Bone marrow (tissue), 2 donors: Measurements from ENCODE around the gene MTRF1.
"Not testable (repeated sequence)": the region's sequence is repeated elsewhere in the genome, so short reads cannot be mapped to it uniquely, and the experiment has no call there.

Experiments used
- DNase-seq, 2 donors: peaks; one replicate each; lab custom pipeline; 2025; lab: John Stamatoyannopoulos, UW

Gene MTRF1

GRCh38 chr13:41177616-41178015 lies 85.8 kb downstream of the MTRF1 start:
- no peak for DNase-seq

GRCh38 chr13:41175576-41175975 lies 87.8 kb downstream of the MTRF1 start:
- DNase-seq: not testable (repeated sequence)
